Hematopoietic multipotent progenitor cell treated with erythropoietin and hydrocortisone succinate and interleukin-3 and kit ligand, for 6 days (in vitro differentiated cells): Measurements from ENCODE around the gene DVL3.
A peak's percentile ranks its signal among the peaks of the same experiment; 100 is the strongest.

ENCODE experiments used
- DNase-seq: peaks from one replicate; pipeline ENCODE4 v3.0.0-alpha.2; 2015

DVL3 gene

DNA sequence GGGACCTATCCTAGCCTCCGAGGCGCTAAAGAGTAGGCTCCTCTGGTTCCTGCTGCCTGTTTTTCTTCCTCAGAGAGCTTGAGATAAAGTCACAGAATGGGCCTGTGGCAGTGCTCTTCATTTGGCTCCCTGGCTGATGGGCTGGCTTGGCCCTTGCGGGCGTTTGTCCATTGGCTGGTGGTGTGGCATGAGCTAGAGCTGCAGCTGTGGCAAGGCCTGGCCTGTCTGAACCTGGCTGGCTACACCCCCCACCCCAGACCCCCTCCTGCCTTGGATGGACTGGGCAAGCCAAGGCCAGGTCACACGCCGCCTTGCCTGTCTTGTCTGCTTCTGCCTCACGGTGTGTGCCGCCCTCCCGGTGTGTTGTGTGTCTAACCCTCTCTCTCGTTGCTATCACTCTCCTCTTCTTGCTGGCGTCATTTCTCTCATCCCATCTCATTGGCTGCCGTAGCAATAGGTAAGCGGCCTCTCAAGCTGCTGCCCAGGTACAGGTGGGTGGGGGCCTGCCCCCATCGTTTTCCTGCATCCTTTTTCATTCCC is 22.7 kb downstream of the DVL3 start:
- no peak for DNase-seq

DNA sequence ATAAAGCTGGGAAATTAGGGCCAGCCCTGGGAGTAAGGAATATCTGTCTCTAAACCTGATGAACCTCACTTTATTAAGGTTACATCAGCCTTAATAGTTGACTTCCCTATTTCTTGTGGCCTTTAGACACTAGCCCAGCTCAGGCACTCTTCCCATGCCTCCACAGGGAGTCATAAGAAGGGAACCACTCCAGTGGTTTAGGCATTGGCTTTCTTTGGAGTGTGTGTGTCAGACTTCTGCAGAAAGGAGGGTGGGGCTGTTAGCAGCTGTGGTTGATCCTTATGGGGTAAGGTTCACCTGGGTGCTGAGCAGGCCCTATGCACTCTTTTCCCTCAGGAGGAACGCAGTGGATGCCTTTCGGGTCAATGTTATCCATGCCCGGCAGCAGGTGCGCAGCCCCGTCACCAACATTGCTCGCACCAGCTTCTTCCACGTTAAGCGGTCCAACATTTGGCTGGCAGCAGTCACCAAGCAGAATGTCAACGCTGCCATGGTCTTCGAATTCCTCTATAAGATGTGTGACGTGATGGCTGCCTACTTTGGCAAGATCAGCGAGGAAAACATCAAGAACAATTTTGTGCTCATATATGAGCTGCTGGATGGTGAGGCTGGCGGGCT is 23.5 kb downstream of the DVL3 start:
- DNase-seq, result no peak

DNA sequence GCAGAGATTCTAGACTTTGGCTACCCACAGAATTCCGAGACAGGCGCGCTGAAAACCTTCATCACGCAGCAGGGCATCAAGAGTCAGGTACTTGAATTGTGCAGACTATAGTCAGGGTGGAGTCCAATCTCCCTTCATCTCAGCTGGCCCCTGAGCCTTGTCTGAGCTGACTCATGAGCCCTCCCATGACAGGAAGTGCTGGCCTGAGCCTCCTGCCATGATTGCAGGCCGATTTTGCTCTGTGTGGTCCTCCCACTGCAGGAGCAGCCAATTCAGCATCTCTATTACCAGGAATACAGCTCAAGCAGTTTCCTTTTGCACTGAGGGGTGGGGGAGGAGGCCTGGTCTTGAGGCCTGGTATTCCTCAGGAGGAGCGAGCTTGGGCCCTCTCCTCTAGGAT is 25.0 kb downstream of the DVL3 start:
- DNase-seq, result peak; percentile 49

DNA sequence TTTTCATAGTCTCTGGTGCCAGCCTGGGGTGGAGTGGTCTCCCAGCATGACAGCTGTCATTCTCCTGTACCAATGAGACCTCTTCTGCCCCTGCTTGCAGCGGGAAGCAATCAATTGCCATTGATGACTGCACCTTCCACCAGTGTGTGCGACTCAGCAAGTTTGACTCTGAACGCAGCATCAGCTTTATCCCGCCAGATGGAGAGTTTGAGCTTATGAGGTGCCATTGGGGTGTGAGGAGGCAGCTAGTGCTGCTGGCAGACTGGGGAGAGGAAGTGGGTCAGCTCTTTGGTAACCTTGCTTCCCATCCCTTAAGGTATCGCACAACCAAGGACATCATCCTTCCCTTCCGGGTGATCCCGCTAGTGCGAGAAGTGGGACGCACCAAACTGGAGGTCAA is 26.4 kb downstream of the DVL3 start:
- no peak for DNase-seq

DNA sequence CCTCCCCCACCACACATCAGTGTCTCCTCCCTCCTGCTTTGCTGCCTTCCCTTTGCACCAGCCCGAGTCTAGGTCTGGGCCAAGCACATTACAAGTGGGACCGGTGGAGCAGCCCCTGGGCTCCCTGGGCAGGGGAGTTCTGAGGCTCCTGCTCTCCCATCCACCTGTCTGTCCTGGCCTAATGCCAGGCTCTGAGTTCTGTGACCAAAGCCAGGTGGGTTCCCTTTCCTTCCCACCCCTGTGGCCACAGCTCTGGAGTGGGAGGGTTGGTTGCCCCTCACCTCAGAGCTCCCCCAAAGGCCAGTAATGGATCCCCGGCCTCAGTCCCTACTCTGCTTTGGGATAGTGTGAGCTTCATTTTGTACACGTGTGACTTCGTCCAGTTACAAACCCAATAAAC is 28.5 kb downstream of the DVL3 start:
- DNase-seq, result no peak

DNA sequence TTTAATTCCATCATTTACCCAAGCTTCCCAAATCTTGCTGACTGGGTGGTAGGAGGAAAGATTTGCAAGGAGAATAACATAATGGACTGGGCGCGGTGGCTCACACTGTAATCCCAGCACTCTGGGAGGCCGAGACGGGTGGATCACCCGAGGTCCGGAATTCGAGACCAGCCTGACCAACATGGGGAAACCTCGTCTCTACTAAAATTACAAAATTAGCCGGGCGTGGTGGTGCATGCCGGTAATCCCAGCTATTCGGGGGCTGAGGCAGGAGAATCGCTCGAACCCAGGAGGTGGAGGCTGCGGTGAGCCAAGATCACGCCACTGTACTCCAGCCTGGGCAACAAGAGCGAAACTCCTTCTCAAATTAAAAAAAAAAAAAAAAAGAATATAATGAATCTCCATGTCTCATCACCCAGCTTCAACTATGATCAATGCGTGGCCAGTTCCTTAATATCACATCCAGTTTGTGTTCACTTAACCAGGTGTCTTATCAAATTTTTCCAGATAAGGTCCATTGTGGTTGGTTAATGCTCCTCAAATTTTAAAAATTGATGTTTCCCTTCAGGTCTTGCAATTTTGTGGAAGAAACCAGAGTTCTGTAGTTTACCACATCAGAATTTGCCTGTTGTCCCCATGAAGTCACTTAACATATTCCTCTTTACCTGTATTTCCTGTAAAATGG is 29.5 kb downstream of the DVL3 start:
- DNase-seq, result peak; percentile 73

DNA sequence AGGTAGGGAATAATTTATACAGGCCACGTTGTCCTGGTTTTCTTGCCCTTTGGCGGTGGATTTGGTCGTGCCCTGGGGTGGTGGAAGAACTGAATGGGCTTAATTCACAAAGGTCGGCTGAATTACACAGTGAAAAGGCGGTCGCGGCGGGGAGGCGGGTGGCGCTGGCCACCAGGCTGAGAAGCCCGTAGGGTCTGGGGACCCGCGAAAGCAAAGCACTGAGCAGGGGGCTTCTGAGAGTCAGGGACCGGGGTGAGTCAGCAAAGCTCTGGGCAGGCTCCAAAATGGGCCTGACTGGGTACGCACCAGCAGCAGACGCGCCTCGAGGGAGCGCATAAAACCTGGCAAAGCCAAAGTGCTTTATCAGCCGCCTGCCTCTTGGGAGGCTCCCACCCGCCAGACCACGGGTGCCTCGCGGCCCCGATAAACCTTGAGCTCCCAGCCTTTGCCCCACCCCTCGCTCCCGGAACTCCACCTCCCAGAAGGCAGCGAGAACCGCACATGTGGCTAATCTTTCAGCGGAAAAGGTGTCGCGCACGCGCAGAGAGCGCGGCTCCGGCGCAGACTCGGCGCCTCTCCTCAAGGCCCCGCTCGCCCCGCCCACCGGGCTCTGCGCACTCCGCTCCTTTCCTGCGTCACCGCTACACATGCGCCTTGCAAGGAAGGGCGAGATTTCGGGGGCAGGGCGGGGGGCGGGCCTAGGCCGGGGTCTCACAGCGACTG is 30.4 kb downstream of the DVL3 start:
- peak; percentile 99 for DNase-seq

DNA sequence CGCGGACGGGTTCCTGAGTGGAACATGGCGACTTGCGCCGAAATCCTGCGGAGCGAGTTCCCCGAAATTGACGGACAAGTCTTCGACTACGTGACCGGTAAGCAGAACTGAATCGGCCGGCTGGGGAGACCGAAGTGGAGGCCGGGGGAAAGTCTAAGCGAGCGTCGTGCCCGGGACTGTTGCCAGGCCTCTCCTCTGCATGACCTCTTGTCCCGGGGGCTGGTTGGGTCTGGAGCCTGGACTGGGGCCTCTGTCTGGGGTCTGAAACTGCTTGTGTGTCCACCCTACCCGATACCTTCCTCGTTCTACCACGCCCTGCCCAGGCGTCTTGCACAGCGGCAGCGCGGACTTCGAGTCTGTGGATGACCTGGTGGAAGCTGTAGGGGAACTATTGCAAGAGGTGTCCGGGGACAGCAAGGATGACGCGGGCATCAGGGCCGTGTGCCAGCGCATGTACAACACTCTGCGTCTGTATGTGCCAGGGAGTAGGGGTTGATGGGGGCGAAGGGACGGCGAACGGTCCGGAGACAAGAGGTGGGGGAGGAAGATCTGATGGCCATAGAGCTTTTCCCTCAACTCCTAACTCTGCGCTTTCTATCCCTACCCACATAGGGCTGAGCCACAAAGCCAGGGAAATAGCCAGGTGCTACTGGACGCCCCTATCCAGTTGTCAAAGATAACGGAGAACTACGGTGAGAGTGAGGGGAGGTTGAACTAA is 31.2 kb downstream of the DVL3 start, which contains the start of gene ABCF3:
Gene ABCF3, plus strand, starts transcription at position 16 of the 718 bp plus-strand sequence. Its CDS starts 9 bp downstream, at position 25.
- DNase-seq, result peak; percentile 50

DNA sequence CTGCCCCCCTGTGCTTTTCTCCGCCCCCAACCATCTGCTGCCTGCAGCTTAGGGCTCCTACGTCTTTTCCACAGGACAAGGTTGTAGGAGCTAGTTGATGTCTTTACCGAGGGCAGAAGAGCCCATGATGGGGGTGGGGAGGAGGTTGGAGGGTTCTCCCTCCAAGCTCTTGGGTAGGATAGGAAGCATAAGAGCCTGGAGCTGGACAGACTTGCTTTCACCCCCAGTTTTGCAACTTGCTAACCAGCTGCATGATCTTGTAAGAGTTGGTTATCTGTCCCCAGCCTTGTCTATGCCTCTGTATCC is 31.7 kb downstream of the DVL3 start:
- DNase-seq, result peak; percentile 30

DNA sequence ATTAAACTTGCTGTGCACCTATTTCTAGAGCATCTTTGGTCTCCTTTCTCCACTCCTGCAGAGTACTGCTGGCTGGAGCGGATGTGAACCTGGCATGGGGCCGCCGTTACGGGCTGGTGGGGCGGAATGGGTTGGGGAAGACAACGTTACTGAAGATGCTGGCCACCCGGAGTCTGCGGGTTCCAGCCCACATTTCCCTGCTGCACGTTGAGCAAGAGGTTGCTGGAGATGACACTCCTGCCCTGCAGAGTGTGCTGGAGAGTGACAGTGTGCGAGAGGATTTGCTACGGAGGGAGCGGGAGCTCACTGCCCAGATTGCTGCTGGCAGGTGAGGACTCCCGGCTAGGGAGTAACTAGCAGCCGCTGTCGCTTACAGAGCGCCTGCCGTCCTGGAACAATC is 32.9 kb downstream of the DVL3 start:
- DNase-seq, result no peak

DNA sequence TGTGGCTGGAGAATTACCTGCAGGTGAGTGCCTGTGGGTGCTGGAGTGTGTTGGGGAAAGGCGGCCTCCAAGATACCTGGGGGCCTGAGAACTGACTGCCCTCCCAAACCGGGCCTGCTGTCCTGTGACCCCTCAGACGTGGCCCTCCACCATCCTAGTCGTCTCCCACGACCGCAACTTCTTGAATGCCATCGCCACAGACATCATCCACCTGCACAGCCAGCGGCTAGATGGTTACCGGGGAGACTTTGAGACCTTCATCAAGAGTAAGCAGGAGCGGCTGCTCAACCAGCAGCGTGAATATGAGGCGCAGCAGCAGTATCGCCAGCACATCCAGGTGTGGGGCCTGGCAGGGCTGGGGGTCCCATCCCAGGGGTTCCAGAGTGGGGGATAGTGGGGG is 34.2 kb downstream of the DVL3 start:
- no peak for DNase-seq

DNA sequence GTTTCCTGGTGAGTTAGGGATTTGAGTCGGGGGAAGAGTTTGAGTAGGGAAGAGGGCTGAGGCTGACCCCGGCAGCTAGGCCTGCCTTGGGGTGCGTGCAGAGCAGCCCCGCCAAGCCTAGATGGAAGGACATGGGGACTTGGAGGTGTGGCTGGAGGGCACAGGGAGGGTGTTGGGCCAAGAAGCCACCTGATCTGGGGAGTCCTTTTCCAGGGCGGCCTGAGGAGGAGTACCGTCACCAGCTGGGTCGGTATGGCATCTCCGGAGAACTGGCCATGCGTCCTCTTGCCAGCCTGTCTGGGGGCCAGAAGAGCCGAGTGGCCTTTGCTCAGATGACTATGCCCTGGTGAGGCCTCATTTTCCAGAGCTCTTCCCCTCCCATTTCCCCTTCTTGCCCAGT is 37.7 kb downstream of the DVL3 start:
- DNase-seq, result no peak

DNA sequence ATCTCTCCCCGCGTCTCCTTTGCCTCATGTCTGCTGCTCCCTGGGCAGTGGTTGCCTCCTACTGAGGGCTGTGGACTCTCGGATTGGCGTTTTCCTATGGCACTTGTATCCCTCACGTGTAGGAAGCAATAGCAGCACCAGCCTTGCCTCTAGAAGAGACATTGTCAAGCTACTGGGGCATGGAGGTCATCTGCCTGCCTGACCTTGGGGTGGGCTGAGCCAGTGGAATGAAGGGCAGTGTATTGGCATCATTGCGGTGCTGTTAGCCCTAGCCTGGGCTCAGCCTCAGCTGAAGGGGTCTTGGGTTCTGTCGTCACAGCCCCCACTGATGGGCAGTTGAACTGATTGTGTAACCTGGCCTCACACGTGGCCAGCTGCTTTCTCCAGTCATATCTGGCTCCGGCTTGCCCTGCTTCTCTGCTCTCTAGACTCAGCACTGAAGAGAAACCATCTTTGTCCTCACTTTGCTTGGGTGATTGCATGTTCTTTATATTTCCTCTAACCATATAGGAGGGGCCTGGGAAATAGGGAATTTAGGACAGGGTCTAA is 38.9 kb downstream of the DVL3 start:
- no peak for DNase-seq

DNA sequence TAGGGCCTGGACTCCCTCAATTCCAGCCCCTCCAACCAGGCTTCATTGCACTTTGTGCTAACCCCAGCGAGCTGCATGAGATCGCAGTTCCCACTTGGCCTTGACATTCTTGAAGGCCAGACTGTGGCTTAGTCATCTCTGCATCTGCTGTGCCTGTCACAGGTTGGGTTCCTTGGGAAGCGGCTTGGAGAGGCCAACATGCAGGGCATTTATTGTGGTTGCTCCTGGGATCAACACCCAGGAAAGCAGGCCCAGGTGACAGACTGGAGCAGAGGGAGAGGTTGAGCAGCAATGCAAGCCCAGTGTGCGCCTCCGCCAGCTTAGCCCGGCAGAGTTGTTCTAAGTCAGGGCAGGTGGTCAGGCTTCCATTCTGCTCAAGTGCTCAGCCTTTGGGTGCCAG is 41.4 kb downstream of the DVL3 start:
- no peak for DNase-seq

DNA sequence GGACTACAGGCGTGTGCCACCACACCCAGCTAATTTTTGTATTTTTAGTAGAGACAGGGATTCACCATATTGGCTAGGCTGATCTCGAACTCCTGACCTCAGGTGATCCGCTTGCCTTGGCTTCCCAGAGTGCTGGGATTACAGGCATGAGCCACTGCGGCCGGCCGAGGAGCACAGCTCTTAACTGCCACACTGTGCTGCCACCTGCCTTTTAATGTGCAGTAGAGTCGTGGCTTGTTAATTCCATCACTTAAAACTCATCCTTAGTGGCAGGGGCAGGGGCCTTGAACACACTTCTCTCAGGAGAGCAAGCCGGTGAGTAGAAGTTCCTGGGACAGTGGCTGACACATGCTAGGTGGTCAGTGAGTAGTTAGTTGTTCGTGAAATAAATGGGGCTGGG is 43.3 kb downstream of the DVL3 start:
- DNase-seq, result no peak

DNA sequence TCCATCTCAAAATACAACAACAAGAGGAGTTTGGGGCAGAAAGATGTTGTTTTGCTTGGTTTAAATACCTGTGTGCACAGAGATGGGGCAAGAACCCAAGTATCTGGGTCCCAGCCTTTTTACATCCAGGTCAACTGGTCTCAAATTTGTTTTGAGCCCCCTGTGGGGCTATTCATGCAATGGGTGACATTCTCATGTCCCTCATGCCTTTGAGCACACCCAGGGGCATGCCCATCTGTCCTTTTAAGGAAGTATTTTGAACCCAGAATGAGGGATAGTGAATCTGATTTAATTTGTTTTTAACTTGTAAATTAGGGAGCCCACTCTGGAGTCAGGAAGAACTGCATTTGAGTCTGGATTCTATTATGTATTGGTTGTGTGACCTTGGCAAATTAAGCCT is 45.6 kb downstream of the DVL3 start:
- DNase-seq, result no peak

DNA sequence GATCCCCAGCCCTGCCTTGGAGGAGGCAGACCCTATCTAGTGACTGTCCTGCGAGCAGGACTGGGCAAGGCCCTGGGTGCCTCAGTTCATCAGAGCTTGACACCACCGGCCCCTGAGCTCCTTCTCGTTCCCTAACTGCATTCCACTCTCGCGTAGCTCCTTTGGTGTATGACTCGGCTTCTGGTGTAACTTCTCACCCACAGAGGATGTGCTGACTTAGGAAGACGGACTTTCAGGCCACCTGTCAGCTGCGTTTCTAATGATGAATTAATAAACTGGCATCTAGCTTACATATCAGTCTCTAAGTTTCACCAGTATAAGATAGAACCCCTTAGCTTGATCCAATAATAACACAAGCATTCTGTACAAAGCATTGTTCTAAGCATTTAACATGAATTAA is 48.3 kb downstream of the DVL3 start:
- DNase-seq, result no peak

DNA sequence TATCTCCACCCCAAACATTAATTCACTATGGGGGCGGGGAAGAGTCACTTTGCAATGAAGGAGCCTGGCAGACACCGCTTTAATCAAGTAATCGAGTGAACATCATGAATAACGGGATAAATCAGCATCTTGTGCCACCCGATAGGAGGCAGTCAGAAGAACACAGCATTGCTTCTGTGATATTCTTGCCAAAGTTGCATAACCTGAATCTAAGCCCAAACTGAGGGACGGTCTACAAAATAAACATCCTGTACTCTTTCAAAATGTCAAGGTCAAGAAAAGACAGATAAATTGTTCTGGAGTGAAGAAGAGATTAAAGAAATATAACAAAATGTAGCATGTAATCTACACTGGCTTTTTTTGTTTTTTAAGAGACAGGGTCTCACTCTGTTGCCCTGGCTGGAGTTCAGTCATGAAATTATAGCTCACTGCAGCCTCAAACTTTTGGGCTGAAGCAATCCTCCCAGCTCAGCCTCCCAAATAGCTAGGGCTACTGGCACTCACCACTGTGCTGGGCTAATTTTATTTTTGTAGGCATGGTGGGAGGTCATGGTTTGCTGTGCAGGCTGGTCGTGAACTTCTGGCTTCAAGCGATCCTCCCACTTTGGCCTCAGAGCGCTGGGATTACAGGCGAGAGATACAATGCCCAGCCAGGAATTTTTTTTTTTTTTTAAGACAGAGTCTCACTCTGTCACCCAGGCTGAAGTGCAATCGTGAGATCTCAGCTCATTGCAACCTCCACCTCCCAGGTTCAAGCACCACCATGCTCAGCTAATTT is 54.2 kb downstream of the DVL3 start:
- no peak for DNase-seq

DNA sequence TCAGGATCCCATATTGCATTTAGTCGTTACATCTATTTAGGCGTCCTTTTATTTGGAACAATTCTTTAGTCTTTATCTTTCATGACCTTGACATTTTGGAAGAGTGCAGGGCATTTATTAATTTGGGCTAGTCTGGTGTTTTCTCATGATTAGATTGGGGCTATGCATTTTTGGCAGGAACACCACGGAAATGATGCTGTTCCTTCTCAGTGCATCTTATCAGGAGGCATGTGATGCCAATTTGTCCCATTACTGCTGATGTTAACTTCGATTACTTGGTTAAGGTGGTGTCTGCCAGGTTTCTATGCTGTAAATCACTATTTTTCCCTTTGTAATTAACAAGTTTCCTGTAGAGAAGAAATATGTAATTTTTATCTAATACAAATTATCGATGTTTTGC is 56.1 kb downstream of the DVL3 start:
- DNase-seq, result peak; percentile 34

DNA sequence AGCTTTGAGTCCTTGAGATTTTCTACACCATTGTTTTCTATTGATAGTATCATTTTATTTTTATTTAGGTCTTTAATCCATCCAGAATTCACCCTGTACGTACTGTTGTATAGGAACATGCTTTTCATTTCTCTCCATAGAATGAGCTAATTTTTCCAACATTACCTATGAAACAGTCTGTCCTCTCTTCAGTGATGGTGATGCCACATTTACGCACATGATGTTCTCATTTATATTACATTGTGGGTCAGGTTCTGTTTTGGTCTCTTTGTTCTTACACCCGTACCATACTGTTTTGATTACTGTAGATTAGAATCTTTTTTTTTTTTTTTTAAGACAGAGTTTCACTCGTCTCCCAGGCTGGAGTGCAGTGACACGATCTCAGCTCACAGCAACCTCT is 56.5 kb downstream of the DVL3 start:
- DNase-seq, result no peak

DNA sequence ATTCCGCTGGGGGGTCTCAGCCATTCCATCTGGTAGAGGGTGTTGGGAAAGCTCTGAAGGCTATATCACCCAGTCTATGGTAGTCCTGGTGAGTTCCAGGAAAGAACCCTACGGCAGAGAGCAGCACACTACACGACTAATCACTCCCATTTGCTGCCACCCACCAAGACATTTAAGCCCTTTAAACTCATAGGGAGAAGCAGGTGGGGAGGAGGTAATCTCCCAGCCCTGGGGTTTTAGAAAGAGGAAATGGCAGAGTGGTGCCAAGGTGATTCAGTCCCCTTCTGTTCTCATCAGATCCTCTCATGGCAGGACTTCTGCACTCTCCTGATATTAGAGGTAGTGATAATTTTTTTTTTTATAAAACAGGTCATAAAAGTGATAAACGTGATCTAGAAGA is 63.6 kb downstream of the DVL3 start:
- DNase-seq, result no peak

DNA sequence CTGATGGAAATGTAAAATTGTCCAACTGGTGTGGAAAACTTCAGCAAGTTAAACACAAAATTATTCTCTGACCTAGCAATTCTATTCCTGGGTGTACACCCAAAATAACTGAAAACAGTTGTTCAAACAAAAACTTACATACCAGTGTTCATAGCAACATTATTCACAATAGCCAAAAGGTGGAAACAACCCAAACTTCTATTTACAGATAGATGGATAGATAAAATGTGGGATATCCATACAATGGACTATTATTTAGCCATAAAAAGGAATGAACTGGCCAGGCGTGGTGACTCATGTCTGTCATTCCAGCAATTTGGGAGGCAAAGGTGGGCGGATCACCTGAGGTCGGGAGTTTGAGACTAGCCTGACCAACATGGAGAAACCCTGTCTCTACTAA is 67.3 kb downstream of the DVL3 start:
- no peak for DNase-seq
